LNCAP (cell line): ENCODE measurements around the gene ADAM12.

Experiments used
- CTCF ChIP-seq: fragments of 450-650 bp; IDR thresholded peaks from 2 replicates; pipeline ENCODE4 v1.5.1; 2017; ENCODE audit warnings: mild to moderate bottlenecking

The ADAM12 gene

GRCh38 chr10:126006906-126007305 lies 381.4 kb downstream of the ADAM12 start:
- no peak for TF ChIP-seq CTCF

DNA sequence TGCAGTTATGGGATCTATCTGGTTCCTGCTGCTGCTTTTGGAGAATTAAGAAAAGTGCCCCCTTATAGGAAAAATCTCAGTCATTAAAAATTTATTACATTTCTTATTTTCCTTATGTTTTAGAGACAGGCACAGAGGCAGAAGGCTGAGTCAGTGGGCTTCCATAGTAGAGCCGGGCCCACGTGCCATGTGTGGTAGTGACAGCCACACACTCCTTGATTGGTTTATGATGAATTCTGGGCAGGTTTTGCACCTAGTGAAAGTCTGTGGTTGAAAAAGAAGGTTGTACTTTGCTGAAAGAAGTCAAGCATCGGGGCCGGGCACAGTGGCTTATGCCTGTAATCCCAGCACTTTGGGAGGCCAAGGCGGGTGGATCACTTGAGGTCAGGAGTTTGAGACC lies 382.0 kb downstream of the ADAM12 start:
- no peak for TF ChIP-seq CTCF

GRCh38 chr10:126004752-126005151 lies 383.5 kb downstream of the ADAM12 start:
- TF ChIP-seq CTCF: no peak

- no peak for TF ChIP-seq CTCF
Measured at GRCh38 chr10:126001576-126001975, 386.7 kb downstream of the ADAM12 start.

DNA sequence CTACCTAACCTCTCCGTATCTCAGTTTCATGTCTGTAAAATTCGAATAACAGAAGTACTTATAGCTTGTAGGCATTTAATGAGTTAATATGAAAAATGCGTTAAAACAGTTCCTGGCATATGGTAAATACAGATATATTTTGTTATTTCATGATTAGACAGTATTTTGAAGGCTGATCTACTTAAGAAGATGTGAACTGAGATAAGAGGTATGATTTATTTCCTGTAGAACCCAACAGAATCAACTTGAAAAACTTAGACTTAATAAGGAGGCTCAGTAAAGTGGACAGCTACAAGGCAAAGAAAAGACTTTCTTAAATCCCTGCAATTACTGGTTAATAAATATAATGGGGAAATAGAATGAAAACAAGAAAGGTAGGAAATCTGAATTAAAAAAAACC lies 388.6 kb downstream of the ADAM12 start:
- no peak for TF ChIP-seq CTCF

DNA sequence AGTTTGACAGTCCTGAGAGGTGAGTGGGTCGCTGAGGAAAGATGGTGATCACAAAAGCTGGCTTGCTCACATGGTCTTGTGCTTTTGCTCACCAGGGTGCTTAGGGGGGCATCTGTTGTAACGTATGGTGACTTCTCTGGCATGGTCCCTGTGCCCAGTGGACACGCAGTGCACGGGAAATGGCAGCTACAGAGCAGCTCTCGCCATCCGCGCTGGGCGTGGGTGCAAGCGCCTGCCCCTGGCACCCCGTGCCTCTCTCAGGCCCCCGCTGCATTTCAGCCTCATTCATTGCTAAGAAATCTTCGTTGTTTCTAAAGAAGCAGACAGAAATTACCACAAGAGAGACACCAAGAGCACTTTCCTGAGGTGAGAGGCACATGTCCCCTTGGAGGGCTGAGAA lies 390.7 kb downstream of the ADAM12 start:
- no peak for TF ChIP-seq CTCF

GRCh38 chr10:125995726-125996304 lies 392.5 kb downstream of the ADAM12 start:
- TF ChIP-seq CTCF: no peak

DNA sequence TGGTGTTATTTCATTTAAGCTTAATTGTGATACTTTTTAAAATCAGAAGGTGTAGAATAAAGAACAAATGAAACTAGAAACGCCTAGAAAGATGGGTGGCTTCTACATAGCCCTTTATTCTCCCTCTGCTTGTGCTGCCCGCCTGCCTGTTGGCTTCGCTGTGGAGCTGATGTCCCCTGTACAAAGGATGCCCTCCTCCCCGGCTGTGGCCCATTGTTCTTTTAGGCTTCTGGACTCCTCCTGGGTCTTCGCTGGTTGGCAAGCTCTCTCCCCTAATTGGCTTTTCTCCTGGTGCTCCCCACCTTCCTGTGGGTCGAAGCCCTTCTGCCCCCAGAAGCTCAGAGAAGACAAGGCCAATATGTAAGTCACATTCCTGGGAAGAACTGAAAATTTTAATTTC lies 393.7 kb downstream of the ADAM12 start:
- no peak for TF ChIP-seq CTCF
